ENCODE measurements around the gene P2RX5. TPM values are rescaled to one million over a fixed set of nuclear protein-coding genes. Genes with fewer than 3 reads are reported as not detected.

The P2RX5 gene
- total and polyA plus RNA-seq, 2 experiments from 2014 or later = 7.5 to 13.6 TPM

DNA sequence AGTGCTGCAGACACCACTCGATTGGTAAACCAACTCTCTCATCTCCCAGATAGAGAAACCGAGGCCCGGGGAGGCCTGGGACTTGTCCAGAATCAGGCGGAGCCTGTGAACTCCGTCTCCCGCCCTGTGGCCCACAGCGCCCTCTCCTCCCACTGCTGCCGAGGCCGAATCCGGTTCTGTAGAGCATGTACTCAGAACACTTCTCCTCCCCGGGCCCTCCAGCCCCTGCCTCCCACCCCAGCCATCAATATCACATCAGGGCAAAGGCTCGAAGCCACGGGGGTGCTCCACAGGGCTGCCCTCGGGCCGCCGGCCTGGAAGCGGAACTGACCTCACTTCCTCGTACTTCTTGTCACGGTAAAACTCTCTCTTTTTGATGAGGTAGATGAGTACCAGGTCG lies 14.4 kb downstream of the P2RX5 start:
- no peak for ATAC-seq
- H3K9me2 ChIP-seq (ENCODE audit: insufficient read depth) = no peaks in the 10 kb centered on the region
- H3K27ac ChIP-seq (ENCODE audit: low read depth) = no peak overlapping the region
- no peak overlapping the region for H3K27ac Mint-ChIP-seq
- TF ChIP-seq ZNF114 (CRISPR knock-in tag; IDR thresholded peaks at IDR 0.05) (no peak), CREB1 (CRISPR knock-in tag; IDR thresholded peaks at IDR 0.05; ENCODE audit: low read depth) (no peak), JUNB (IDR thresholded peaks at IDR 0.05; ENCODE audit: unreplicated experiment) (no peak), STAT1 (IDR thresholded peaks at IDR 0.05; ENCODE audit: unreplicated experiment) (no peak), EZH2 (IDR thresholded peaks at IDR 0.05; ENCODE audit: low read depth, unreplicated experiment) (no peak), ZNF331 (CRISPR knock-in tag; IDR thresholded peaks at IDR 0.05; ENCODE audit: low read depth) (no peak), EZH2phosphoT487 (IDR thresholded peaks at IDR 0.05; ENCODE audit: unreplicated experiment) (no peak), POLR2AphosphoS5 (IDR thresholded peaks at IDR 0.05; ENCODE audit: low read depth) (no peak)
- TF ChIP-seq, protein P1, sequence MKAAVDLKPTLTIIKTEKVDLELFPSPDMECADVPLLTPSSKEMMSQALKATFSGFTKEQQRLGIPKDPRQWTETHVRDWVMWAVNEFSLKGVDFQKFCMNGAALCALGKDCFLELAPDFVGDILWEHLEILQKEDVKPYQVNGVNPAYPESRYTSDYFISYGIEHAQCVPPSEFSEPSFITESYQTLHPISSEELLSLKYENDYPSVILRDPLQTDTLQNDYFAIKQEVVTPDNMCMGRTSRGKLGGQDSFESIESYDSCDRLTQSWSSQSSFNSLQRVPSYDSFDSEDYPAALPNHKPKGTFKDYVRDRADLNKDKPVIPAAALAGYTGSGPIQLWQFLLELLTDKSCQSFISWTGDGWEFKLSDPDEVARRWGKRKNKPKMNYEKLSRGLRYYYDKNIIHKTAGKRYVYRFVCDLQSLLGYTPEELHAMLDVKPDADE (IDR thresholded peaks at IDR 0.05) = no peak
- TF ChIP-seq, protein P2, sequence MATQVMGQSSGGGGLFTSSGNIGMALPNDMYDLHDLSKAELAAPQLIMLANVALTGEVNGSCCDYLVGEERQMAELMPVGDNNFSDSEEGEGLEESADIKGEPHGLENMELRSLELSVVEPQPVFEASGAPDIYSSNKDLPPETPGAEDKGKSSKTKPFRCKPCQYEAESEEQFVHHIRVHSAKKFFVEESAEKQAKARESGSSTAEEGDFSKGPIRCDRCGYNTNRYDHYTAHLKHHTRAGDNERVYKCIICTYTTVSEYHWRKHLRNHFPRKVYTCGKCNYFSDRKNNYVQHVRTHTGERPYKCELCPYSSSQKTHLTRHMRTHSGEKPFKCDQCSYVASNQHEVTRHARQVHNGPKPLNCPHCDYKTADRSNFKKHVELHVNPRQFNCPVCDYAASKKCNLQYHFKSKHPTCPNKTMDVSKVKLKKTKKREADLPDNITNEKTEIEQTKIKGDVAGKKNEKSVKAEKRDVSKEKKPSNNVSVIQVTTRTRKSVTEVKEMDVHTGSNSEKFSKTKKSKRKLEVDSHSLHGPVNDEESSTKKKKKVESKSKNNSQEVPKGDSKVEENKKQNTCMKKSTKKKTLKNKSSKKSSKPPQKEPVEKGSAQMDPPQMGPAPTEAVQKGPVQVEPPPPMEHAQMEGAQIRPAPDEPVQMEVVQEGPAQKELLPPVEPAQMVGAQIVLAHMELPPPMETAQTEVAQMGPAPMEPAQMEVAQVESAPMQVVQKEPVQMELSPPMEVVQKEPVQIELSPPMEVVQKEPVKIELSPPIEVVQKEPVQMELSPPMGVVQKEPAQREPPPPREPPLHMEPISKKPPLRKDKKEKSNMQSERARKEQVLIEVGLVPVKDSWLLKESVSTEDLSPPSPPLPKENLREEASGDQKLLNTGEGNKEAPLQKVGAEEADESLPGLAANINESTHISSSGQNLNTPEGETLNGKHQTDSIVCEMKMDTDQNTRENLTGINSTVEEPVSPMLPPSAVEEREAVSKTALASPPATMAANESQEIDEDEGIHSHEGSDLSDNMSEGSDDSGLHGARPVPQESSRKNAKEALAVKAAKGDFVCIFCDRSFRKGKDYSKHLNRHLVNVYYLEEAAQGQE (IDR thresholded peaks at IDR 0.05; ENCODE audit: unreplicated experiment) = no peak
- TF ChIP-seq, protein P3, sequence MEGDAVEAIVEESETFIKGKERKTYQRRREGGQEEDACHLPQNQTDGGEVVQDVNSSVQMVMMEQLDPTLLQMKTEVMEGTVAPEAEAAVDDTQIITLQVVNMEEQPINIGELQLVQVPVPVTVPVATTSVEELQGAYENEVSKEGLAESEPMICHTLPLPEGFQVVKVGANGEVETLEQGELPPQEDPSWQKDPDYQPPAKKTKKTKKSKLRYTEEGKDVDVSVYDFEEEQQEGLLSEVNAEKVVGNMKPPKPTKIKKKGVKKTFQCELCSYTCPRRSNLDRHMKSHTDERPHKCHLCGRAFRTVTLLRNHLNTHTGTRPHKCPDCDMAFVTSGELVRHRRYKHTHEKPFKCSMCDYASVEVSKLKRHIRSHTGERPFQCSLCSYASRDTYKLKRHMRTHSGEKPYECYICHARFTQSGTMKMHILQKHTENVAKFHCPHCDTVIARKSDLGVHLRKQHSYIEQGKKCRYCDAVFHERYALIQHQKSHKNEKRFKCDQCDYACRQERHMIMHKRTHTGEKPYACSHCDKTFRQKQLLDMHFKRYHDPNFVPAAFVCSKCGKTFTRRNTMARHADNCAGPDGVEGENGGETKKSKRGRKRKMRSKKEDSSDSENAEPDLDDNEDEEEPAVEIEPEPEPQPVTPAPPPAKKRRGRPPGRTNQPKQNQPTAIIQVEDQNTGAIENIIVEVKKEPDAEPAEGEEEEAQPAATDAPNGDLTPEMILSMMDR (conservative IDR thresholded peaks at IDR 0.05; ENCODE audit: low read depth in 2 of 2) = no peak
- TF ChIP-seq, protein P4, sequence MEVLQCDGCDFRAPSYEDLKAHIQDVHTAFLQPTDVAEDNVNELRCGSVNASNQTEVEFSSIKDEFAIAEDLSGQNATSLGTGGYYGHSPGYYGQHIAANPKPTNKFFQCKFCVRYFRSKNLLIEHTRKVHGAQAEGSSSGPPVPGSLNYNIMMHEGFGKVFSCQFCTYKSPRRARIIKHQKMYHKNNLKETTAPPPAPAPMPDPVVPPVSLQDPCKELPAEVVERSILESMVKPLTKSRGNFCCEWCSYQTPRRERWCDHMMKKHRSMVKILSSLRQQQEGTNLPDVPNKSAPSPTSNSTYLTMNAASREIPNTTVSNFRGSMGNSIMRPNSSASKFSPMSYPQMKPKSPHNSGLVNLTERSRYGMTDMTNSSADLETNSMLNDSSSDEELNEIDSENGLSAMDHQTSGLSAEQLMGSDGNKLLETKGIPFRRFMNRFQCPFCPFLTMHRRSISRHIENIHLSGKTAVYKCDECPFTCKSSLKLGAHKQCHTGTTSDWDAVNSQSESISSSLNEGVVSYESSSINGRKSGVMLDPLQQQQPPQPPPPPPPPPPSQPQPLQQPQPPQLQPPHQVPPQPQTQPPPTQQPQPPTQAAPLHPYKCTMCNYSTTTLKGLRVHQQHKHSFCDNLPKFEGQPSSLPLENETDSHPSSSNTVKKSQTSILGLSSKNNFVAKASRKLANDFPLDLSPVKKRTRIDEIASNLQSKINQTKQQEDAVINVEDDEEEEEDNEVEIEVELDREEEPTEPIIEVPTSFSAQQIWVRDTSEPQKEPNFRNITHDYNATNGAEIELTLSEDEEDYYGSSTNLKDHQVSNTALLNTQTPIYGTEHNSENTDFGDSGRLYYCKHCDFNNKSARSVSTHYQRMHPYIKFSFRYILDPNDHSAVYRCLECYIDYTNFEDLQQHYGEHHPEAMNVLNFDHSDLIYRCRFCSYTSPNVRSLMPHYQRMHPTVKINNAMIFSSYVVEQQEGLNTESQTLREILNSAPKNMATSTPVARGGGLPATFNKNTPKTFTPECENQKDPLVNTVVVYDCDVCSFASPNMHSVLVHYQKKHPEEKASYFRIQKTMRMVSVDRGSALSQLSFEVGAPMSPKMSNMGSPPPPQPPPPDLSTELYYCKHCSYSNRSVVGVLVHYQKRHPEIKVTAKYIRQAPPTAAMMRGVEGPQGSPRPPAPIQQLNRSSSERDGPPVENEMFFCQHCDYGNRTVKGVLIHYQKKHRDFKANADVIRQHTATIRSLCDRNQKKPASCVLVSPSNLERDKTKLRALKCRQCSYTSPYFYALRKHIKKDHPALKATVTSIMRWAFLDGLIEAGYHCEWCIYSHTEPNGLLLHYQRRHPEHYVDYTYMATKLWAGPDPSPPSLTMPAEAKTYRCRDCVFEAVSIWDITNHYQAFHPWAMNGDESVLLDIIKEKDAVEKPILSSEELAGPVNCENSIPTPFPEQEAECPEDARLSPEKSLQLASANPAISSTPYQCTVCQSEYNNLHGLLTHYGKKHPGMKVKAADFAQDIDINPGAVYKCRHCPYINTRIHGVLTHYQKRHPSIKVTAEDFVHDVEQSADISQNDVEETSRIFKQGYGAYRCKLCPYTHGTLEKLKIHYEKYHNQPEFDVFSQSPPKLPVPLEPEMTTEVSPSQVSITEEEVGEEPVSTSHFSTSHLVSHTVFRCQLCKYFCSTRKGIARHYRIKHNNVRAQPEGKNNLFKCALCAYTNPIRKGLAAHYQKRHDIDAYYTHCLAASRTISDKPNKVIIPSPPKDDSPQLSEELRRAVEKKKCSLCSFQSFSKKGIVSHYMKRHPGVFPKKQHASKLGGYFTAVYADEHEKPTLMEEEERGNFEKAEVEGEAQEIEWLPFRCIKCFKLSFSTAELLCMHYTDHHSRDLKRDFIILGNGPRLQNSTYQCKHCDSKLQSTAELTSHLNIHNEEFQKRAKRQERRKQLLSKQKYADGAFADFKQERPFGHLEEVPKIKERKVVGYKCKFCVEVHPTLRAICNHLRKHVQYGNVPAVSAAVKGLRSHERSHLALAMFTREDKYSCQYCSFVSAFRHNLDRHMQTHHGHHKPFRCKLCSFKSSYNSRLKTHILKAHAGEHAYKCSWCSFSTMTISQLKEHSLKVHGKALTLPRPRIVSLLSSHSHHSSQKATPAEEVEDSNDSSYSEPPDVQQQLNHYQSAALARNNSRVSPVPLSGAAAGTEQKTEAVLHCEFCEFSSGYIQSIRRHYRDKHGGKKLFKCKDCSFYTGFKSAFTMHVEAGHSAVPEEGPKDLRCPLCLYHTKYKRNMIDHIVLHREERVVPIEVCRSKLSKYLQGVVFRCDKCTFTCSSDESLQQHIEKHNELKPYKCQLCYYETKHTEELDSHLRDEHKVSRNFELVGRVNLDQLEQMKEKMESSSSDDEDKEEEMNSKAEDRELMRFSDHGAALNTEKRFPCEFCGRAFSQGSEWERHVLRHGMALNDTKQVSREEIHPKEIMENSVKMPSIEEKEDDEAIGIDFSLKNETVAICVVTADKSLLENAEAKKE (CRISPR knock-in tag; IDR thresholded peaks at IDR 0.05) = no peak
- H2AFZ ChIP-seq = no peak overlapping the region
- peaks cover 2% of the 10 kb centered on the region for H3K27me3 Mint-ChIP-seq (ENCODE audit: insufficient read depth, low read depth, poor library complexity)
- no peaks in the 10 kb centered on the region for H3K36me3 ChIP-seq (ENCODE audit: insufficient read depth)
- no peak overlapping the region for H3K4me3 ChIP-seq
- H3K79me2 ChIP-seq (replicated peaks; ENCODE audit: insufficient read depth) = no peaks in the 10 kb centered on the region
- H3K27me3 ChIP-seq (ENCODE audit: insufficient read depth) = no peaks in the 10 kb centered on the region
- H3K36me3 Mint-ChIP-seq (ENCODE audit: low read depth) = no peaks in the 10 kb centered on the region
- peaks cover 5% of the 10 kb centered on the region; the same call in 2 of the 3 replicates for H3K4me1 Mint-ChIP-seq
- H3K4me1 ChIP-seq (ENCODE audit: insufficient read depth) = no peaks in the 10 kb centered on the region
- H3K4me3 Mint-ChIP-seq = no peak overlapping the region
- no peak overlapping the region for H3K4me2 ChIP-seq
- no peak for DNase-seq (ENCODE audit: low spot score)
- H4K20me1 ChIP-seq (replicated peaks; ENCODE audit: insufficient read depth) = no peaks in the 10 kb centered on the region
- no peaks in the 10 kb centered on the region for H3K9me3 Mint-ChIP-seq
- H3F3A ChIP-seq (replicated peaks; ENCODE audit: low read depth) = no peaks in the 10 kb centered on the region

All from GM23338 (cell line).